Activated T-helper 1 cell treated with anti-CD3 and anti-CD28 coated beads, Interleukin-2, amount 50 U/mL, for 16 hours (primary cell): ENCODE measurements around the gene CAPZA1.
"Not testable (repeated sequence)": the region's sequence is repeated elsewhere in the genome, so short reads cannot be mapped to it uniquely, and the experiment has no call there.

Source experiments
- DNase-seq, 2 donors: peaks; one replicate each; pipeline ENCODE4 v3.0.0-alpha.2; 2020; ENCODE audit warnings: low read depth in 1 of 2, low spot score in 1 of 2

CAPZA1 gene

GRCh38 chr1:112626887-112627286 lies 7.3 kb downstream of the CAPZA1 start:
- DNase-seq = no peak

- no peak for DNase-seq
Observed at GRCh38 chr1:112628516-112628915, 8.9 kb downstream of the CAPZA1 start.

- DNase-seq = no peak
Observed at GRCh38 chr1:112629256-112629655, 9.6 kb downstream of the CAPZA1 start.

GRCh38 chr1:112633628-112634027 lies 14.0 kb downstream of the CAPZA1 start:
- DNase-seq = no peak

DNA sequence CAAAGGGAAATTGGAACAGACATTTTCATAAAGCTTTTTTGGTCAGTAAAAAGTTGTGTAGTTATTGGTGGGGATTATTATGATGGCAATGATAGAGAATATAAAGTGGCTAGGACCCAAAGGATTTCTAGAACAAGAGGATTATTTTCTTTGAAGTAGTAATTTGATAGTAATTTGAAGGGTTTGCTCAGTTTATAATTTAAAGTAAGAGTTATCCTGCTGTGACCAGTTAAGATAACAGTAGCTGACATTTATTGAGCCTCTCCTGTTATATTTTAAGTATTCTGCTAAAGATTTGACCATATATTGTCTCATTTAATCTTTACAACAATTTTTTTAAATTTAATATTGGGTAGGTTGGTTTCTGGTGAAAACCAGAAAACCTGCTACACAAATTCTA lies 14.7 kb downstream of the CAPZA1 start:
- DNase-seq = no peak

DNA sequence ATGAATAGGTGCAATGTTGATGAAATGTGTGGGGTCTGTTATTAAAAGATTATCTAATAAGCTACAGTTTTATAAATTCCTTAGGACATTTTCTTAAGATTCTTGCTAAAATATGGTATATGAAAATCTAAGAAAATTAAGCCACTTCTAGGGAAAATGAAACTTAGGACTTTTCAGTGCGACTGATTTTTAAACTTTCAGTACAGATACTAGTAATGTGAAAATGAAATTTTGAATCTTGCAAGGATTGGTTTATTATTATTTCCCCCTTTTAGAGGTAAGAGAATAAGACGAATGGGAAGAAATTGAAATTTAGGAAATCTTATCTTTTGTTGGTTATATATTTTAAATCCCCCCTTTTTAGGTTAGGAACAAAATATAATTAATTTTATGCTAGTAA lies 16.4 kb downstream of the CAPZA1 start:
- no peak for DNase-seq

DNA sequence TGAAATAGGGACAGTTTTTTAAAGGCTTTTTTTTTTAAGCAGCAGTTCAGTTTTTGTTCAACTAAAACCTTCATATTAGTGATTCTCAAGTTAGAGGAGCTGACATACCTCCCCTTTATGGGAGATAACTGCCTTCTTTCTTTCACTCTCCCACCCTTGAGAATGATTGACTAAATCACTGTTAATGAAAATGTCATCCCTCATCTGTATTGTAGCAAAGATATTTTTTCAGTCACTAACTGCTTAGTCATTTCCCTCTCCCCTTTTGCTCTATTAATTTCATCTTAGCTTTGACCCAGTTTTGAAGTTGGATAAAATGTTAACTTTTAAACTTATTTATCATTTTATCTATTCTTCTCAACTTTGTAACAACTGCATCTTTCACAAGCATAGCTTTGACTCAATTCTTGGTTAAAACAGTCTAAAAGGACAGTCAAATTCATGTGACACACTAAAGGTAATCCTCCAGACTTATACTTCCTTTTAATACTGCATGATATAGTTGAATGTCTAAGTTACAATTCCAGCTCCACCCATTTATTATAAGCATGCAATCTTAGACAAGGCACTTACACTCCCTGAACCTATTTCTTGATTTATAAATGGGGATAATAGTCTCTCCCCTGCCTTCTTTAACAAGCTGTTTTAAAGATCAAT lies 17.1 kb downstream of the CAPZA1 start:
- no peak for DNase-seq

DNA sequence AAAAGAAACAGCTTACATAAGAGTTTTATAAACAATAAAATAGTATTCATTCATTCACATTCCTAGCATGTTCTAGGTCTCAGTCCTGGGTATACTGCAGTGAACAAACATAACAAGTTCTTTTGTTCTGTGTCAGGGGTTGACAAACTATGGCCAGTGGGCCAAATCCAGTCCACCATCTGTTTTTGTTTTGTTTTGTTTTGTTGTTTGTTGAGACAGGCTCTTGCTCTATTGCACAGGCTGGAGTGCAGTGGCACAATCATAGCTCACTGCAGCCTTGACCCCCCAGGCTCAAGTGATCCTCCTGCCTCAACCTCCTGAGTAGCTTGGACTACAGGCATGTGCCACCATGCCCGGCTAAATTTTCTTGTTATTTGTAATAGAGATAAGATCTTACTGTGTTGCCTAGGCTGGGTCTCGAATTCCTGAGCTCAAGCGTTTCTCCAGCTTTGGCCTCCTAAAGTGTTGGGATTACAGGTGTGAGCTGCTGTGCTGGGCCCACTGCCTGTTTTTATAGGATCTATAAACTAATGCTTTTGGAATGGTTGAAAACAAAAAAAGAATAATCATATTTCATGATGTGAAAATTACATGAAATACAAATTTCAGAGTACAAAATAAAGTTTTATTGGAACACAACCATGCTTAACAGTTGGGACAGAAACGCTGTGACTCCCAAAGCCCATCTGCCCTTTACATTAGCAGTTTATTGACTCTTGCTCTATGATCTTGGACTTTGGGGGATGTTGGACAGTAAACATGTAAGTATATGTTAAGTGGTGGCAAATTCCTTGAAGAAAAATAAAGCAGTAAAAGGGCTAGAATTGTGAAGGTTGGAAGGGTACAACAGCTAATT lies 17.9 kb downstream of the CAPZA1 start:
- no peak for DNase-seq

DNA sequence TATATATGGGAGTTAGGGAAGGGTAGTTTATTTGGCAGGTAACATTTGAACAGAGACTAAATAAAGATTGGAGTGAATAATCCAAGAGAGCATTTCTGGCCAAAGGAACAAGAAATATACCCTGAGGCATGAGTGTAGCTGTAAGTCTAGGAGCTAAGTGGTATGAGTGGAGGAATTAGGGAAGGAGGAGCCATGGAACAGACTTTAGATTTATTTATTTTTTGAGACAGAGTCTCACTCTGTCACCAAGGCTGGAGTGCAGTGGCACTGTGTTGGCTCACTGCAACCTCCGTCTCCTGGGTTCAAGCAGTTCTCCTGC lies 18.4 kb downstream of the CAPZA1 start:
- no peak for DNase-seq

DNA sequence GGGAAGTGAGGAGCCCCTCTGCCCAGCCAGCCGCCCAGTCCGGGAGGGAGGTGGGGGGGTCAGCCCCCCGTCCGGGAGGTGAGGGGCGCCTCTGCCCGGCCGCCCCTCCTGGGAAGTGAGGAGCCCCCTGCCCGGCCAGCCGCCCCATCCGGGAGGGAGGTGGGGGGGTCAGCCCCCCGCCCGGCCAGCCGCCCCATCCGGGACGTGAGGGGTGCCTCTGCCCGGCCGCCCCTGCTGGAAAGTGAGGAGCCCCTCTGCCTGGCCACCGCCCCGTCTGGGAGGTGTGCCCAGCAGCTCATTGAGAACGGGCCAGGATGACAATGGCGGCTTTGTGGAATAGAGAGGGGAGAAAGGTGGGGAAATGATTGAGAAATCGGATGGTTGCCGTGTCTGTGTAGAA lies 20.8 kb downstream of the CAPZA1 start:
- not testable (repeated sequence) for DNase-seq

GRCh38 chr1:112643080-112643479 lies 23.4 kb downstream of the CAPZA1 start:
- no peak for DNase-seq

DNA sequence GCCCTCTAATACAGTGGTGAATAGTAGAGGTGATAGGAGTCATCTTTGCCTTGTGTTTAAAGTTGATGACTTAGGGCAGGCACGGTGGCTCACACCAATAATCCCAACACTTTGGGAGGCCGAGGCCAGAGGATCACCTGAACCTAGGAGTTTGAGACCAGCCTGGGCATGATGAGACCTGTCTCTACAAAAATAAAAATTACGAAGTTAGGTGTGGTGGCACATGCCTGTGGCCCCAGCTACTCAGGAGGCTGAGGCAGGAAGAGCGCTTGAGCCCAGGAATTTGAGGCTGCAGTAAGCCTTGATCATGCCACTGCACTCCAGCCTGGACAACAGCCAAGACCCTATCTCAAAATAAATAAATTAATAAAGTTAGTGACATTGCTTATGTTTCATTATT lies 26.6 kb downstream of the CAPZA1 start:
- no peak for DNase-seq

DNA sequence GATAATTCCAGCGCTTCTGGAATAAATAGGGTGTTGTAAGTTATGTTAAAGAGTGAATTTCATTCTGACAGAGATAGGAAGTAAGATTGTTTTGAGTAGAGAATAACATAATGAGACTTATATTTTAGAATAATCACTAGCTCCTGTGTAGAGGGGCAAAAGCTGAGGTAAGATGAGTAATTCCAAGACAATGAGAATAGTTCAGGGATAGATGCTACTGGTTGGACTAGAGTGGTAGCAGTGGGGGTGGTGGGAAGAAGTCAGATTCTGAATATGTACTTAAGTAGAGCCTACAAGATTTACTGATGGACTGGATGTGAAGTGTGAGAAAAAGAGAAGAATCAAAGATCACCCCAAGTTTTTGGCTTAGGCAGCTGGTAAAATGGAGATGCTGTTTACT lies 31.6 kb downstream of the CAPZA1 start:
- DNase-seq = no peak

DNA sequence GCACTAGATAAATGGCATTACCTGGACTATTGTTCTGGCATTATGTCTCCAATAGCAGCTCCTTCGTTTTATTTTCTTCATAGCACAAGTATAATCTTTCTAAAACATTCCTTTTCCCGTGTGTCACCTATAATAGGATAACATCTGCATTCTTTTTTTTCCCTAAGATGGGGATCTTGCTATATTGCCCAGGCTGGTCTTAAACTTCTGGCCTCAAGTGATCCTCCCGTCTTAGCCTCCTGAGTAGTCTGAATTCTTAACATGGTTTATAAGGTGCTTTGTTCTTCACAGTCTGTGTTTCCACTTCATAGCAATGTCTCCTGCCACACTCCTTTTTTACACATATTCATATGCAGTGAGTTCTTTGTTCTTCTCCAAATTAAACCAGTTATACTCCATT lies 46.2 kb downstream of the CAPZA1 start:
- no peak for DNase-seq

DNA sequence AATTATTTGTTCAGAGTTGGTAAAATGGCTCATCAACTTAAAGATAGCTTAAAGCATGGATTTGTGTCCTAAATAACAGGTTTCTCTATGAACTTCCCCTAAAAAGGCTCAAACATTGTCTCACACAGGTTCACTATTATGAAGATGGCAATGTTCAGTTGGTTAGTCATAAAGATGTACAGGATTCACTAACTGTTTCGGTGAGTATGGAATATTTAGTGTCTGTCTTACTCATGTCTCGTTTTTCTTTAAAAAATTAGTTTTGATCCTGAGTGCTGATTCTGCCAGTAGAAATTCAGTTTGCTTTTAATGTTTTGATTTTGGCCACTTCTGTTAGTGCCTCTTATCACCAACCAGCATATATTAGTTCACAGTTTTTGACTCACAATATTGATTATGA lies 47.3 kb downstream of the CAPZA1 start:
- no peak for DNase-seq

GRCh38 chr1:112672009-112672408 lies 52.4 kb downstream of the CAPZA1 start:
- no peak for DNase-seq

DNA sequence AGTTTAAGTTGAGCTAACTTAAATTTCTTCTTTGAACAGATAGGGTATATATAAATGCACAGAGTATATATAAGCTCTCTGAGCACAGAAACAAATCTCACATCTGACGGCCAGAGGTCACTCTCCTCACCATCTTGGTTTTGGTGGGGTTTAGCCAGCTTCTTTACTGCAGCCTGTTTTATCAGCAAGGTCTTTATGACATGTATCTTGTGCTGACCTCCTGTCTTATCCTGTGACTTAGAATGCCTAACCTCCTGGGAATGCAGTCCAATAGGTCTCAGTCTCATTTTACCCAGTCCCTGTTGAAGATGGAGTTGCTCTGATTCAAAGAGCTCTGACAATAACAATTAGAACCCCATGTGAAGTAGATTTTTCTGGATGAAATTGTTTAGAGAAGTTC lies 53.2 kb downstream of the CAPZA1 start:
- no peak for DNase-seq

GRCh38 chr1:112673592-112674439 lies 54.2 kb downstream of the CAPZA1 start:
- no peak for DNase-seq

- peak; percentile 15 to 27 for DNase-seq
Observed at GRCh38 chr1:112674440-112674985, 54.9 kb downstream of the CAPZA1 start, which contains the start of gene MOV10. Gene MOV10, plus strand, starts transcription at chr1:112674659. Its CDS starts 254 bp downstream, at chr1:112674913.

GRCh38 chr1:112674986-112675727 lies 55.5 kb downstream of the CAPZA1 start:
- DNase-seq = peak; percentile 11 to 17
